Activated CD4-positive, CD25-positive, alpha-beta regulatory T cell treated with anti-CD3 and anti-CD28 coated beads, Interleukin-2, amount 50 U/mL, for 72 hours (primary cell): ENCODE data around the gene DEFB121.

Experiments
- DNase-seq: peaks from one replicate; pipeline ENCODE4 v3.0.0; 2021

DEFB121 gene

DNA sequence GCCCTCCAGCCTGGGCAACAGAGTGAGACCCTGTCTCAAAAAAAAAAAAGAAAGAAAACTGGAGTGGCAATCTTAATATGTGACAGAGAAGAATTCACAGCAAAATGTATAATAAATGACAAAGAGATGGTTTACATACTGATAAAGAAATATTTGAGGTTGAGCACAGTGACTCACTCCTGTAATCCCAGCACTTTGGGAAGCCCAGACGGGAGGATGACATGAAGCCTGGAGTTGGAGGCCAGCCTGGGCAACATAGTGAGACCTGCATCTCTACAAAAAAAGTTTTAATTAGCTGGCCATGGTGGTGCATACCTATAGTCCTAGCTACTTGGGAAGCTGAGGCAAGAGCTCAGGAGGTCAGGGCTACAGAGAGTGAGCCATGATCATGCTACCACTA is 50.0 kb downstream of the DEFB121 start:
- DNase-seq = no peak
